ENCODE data around the gene TAF11L13. TPM values are rescaled to one million over a fixed set of nuclear protein-coding genes. Genes with fewer than 3 reads are reported as not detected.
"Not testable (repeated sequence)": the region's sequence is repeated elsewhere in the genome, so short reads cannot be mapped to it uniquely, and the experiment has no call there.

TAF11L13 gene
- total RNA-seq, 1 donor from 2014 or later, result not detected

DNA sequence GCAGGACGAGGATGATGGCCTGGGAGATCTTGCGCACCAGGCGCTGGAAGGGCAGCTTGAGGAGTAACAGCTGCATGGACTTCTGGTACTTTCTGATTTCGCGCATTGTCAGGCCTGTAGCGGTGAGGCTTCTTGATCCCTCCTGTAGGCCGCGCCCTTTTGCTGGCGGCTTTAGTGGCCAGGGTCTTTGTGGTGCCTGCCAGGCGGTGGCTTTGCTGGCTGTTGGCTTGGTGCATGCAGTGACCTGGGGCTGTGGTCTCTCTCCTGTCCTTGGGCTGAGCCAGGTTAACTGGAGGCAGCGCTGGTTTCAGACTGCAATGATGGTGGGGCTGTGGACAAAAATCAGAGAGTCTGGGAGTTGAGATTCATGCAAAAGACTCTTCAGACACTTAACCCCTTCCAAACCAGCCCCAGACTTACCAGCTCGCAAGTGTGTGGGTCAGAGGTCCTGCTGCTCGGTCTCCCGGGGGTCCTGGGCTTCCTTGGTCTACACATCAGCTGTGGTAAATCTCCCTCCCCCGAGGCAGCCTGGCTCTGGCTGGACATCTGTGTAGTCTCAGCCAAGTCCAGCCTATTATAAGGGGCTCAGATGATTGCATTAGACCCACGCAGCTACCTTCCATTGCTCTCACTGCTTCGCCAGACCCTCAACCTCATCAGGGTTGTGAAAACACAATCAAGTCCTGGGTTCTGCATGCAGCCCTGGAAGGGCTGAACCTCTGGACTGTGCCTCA is 16.8 kb upstream of the TAF11L13 start:
- no peaks in the 10 kb centered on the region for H3K4me1 Mint-ChIP-seq
- TF ChIP-seq, protein P1, sequence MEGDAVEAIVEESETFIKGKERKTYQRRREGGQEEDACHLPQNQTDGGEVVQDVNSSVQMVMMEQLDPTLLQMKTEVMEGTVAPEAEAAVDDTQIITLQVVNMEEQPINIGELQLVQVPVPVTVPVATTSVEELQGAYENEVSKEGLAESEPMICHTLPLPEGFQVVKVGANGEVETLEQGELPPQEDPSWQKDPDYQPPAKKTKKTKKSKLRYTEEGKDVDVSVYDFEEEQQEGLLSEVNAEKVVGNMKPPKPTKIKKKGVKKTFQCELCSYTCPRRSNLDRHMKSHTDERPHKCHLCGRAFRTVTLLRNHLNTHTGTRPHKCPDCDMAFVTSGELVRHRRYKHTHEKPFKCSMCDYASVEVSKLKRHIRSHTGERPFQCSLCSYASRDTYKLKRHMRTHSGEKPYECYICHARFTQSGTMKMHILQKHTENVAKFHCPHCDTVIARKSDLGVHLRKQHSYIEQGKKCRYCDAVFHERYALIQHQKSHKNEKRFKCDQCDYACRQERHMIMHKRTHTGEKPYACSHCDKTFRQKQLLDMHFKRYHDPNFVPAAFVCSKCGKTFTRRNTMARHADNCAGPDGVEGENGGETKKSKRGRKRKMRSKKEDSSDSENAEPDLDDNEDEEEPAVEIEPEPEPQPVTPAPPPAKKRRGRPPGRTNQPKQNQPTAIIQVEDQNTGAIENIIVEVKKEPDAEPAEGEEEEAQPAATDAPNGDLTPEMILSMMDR (conservative IDR thresholded peaks at IDR 0.05), result no peak
- H3K36me3 Mint-ChIP-seq (ENCODE audit: low read depth), result no peaks in the 10 kb centered on the region
- H3K27me3 Mint-ChIP-seq (ENCODE audit: low read depth), result no peaks in the 10 kb centered on the region
- H3K27ac Mint-ChIP-seq (ENCODE audit: unreplicated experiment), result no peak overlapping the region
- no peak for DNase-seq (ENCODE audit: low read depth, low spot score)
- H3K4me3 Mint-ChIP-seq, result no peak overlapping the region
- H3K9me3 Mint-ChIP-seq, result peaks cover 8% of the 10 kb centered on the region

DNA sequence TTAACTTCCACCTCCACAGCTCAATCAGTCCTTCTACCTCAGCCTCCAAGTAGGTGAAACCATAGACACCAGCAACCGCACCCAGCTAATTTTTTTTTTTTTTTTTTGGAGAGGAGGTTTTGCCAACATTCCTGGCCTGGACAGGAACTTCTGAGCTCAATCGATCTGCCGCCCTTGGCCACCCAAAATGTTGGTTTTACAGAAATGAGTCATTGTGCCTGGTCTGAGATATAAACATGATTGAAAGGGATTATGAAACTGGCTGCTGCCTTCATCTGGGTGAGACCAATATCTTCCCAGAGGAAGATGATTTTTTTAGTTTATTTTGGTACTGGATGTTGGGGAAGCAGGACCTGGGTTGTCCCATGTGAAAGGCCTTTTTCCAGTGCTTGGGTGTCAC is 12.5 kb upstream of the TAF11L13 start:
- no peak overlapping the region for H3K27ac Mint-ChIP-seq (ENCODE audit: unreplicated experiment)
- no peak for DNase-seq (ENCODE audit: low read depth, low spot score)
- H3K27me3 Mint-ChIP-seq (ENCODE audit: low read depth), result no peaks in the 10 kb centered on the region
- peaks cover 12% of the 10 kb centered on the region for H3K9me3 Mint-ChIP-seq
- TF ChIP-seq, protein P1 (conservative IDR thresholded peaks at IDR 0.05), result no peak
- H3K4me3 Mint-ChIP-seq, result no peak overlapping the region
- no peaks in the 10 kb centered on the region for H3K36me3 Mint-ChIP-seq (ENCODE audit: low read depth)
- no peaks in the 10 kb centered on the region for H3K4me1 Mint-ChIP-seq

DNA sequence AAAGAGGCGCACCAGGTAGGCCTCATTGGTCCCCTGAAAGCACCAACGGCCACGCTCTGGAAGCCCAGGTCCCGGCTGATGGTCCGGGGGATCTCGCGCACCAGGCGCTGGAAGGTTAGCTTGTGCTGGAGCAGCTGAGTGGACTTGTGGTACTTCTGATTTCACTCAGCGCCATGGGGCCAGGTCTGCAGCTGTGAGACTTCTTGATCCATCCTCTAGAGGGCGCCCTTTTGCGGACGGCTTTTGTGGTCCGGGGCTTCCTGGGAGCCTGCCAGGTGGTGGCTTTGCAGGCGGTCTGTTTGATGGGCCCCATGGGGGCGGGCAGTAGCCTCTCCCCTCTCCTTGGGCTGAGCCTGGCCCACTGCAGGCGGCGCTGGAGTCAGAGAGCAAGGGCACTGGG is 11.3 kb upstream of the TAF11L13 start:
- no peak for DNase-seq (ENCODE audit: low read depth, low spot score)
- Mint-ChIP-seq H3K36me3 (ENCODE audit: low read depth) (no peaks in the 10 kb centered on the region), H3K27me3 (ENCODE audit: low read depth) (no peaks in the 10 kb centered on the region), H3K27ac (ENCODE audit: unreplicated experiment) (no peak overlapping the region), H3K9me3 (peaks cover 10% of the 10 kb centered on the region), H3K4me3 (no peak overlapping the region), H3K4me1 (no peaks in the 10 kb centered on the region)
- TF ChIP-seq, protein P1 (conservative IDR thresholded peaks at IDR 0.05), result peak; percentile 32

DNA sequence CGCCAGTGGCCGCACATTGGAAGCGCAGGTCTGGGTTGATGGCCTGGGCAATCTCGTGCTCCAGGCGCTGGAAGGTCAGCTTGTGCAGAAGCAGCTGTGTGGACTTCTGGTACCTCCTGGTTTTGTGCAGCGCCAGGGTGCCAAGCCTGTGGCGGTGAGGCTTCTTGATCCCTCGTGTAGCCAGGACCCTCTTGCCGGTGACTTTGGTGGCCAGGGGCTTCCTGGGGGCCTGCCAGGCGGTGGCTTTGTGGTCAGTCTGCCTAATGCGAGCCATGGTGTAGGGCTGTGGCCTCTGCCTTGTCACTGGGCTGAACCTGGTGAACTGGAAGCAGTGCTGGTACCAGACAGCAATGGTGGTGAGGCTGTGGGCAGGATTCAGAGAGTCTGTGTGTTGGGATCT is 6.2 kb upstream of the TAF11L13 start:
- H3K27me3 Mint-ChIP-seq (ENCODE audit: low read depth), result no peaks in the 10 kb centered on the region
- no peaks in the 10 kb centered on the region for H3K4me1 Mint-ChIP-seq
- no peak for DNase-seq (ENCODE audit: low read depth, low spot score)
- no peaks in the 10 kb centered on the region for H3K36me3 Mint-ChIP-seq (ENCODE audit: low read depth)
- no peak overlapping the region for H3K27ac Mint-ChIP-seq (ENCODE audit: unreplicated experiment)
- H3K4me3 Mint-ChIP-seq, result no peak overlapping the region
- TF ChIP-seq, protein P1 (conservative IDR thresholded peaks at IDR 0.05), result no peak
- H3K9me3 Mint-ChIP-seq, result peaks cover 4% of the 10 kb centered on the region

DNA sequence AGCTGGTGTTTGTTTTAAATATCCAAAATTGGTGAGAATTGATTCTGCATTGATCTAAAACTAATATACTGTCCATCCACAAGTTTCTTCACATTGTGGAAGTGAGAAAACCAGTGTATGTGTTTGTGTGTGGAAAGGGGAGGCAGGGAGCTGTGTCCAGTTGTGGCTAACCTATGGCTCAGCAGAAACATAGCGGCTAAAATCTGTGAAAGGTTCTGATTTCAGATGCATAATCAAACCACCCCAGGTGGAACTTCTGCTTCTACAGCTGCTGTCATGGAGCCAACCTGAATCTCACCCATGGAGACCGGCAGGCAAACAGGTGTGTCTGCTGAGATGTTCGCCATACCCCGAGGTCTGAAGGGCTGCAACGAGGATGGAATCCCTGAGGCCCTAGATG is 2.3 kb downstream of the TAF11L13 start, which contains the start of gene TAF11L14:
Gene TAF11L14, plus strand, starts transcription at position 301 of the 400 bp plus-strand sequence.
- H3K27me3 Mint-ChIP-seq (ENCODE audit: low read depth), result no peaks in the 10 kb centered on the region
- H3K4me1 Mint-ChIP-seq, result no peaks in the 10 kb centered on the region
- no peak for DNase-seq (ENCODE audit: low read depth, low spot score)
- no peaks in the 10 kb centered on the region for H3K36me3 Mint-ChIP-seq (ENCODE audit: low read depth)
- no peak within 1 kb of the TSS for H3K4me3 Mint-ChIP-seq
- peaks cover 5% of the 10 kb centered on the region for H3K9me3 Mint-ChIP-seq
- TF ChIP-seq, protein P1 (conservative IDR thresholded peaks at IDR 0.05), result no peak
- H3K27ac Mint-ChIP-seq (ENCODE audit: unreplicated experiment), result no peak within 1 kb of the TSS

DNA sequence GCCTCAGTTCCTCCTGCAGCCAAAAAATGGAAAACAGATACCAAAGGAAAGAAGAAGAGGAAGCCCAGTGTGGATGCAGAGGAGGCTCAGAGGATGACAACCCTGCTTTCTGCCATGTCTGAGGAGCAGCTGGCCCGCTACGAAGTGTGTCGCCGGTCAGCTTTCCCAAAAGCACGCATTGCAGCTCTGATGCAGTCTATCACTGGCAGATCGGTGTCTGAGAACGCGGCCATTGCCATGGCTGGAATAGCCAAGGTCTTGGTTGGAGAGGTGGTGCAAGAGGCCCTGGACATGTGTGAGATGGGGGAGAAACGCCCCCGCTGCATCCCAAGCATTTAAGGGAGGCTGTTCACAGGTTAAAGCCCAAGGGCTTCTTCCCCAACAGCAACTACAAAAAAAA is 17.3 kb downstream of the TAF11L13 start:
- DNase-seq (ENCODE audit: low read depth, low spot score); H3K4me1 Mint-ChIP-seq; H3K4me3 Mint-ChIP-seq; H3K9me3 Mint-ChIP-seq; H3K36me3 Mint-ChIP-seq (ENCODE audit: low read depth); H3K27me3 Mint-ChIP-seq (ENCODE audit: low read depth); H3K27ac Mint-ChIP-seq (ENCODE audit: unreplicated experiment): not testable (repeated sequence)

DNA sequence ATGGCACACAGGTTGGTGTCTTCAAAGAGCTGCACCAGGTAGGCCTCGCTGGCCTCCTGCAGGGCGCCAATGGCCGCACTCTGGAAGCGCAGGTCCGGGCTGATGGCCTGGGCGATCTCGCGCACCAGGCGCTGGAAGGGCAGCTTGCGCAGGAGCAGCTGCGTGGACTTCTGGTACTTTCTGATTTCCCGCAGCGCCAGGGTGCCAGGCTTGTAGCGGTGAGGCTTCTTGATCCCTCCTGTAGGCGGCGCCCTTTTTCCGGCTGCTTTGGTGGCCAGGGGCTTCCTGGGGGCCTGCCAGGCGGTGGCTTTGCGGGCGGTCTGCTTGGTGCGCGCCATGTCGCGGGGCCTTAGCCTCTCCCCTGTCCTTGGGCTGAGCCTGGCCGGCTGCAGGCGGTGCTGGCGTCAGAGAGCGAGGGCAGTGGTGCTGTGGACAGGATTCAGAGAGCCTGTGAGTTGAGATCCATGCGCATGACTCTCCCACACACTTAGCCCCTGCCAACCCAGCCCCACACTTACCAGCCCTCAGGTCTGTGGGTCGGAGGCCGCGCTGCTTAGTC is 23.4 kb downstream of the TAF11L13 start:
- not testable (repeated sequence) for H3K36me3 Mint-ChIP-seq (ENCODE audit: low read depth); H3K27ac Mint-ChIP-seq (ENCODE audit: unreplicated experiment); DNase-seq (ENCODE audit: low read depth, low spot score); H3K4me3 Mint-ChIP-seq; H3K27me3 Mint-ChIP-seq (ENCODE audit: low read depth); H3K4me1 Mint-ChIP-seq
- peaks cover 11% of the 10 kb centered on the region for H3K9me3 Mint-ChIP-seq

Measured in neural crest cell (in vitro differentiated cells).